GM19395 (cell line): Measurements from ENCODE around the gene MBOAT1.

Source experiments
- ATAC-seq: cut with Tn5 transposase; IDR thresholded peaks from one replicate; pipeline ENCODE4 v1.9.1; 2021; ENCODE audit warnings: mild to moderate bottlenecking, moderate library complexity; ENCODE audit not compliant: unreplicated experiment

MBOAT1 gene

GRCh38 chr6:20112241-20112640, 100.0 kb downstream of the MBOAT1 start:
- no peak for ATAC-seq

- ATAC-seq: no peak
Observed at GRCh38 chr6:20110478-20110877, 101.8 kb downstream of the MBOAT1 start.

DNA sequence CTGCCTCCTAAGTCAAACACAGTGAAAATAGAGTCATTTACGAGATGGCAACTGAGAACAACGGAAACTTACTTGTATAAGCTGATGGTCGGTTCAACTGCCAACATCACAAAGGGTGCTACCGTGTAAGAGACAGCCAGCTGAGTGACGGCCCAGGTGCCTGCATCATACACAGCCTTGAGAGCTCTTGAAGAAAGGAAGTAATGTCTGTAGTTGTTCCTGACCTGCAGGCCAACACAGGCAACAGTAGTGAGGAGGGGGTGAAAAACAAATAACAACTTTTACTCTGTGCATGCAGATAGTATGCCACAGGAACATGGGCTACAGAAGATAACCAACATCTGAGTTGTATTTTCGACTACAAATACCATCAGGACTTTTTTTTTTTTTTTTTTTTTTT, 102.7 kb downstream of the MBOAT1 start:
- no peak for ATAC-seq

DNA sequence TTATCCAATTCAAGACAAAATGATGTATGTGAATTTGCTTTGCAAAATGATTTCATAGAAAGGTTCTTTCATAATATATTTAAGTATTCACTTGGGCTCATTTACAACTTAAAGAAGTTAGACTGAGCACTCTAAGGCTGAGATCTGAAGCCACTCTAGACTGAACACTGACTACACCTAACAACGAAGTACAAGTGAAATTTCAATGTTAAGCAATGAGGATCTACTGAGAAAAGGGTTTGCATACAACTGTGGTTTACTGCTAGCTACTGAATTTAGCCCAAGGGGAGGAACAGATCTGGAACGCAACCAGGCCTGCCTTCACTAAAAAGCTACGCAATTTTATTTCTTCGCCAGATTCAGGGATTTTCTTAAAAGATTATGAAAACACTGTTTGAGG, 106.4 kb downstream of the MBOAT1 start:
- ATAC-seq: no peak

- no peak for ATAC-seq
Observed at GRCh38 chr6:20104696-20105095, 107.6 kb downstream of the MBOAT1 start.

GRCh38 chr6:20102397-20103073, 109.7 kb downstream of the MBOAT1 start:
- no peak for ATAC-seq

- no peak for ATAC-seq
Observed at GRCh38 chr6:20099156-20099555, 113.1 kb downstream of the MBOAT1 start.

GRCh38 chr6:20098267-20098876, 113.9 kb downstream of the MBOAT1 start:
- no peak for ATAC-seq

DNA sequence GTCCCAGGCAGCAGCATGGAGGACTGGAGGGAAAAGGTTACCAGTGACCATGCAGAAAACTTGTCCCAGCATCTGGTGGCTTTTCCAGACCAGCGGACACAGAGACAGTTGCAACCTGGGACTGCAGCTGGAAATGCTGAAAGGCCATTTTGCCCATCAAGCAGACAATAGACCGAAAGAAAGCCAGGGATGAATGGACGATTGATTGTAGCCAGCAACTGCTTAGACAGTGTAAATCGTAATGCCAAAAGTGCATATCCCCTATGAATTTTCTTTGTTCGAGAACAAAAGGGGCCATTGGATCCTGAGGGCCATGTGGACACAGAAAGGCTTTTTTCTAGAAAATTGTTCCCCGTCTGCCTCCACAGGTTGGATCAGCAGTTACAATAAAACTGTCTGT, 115.7 kb downstream of the MBOAT1 start:
- ATAC-seq: no peak

DNA sequence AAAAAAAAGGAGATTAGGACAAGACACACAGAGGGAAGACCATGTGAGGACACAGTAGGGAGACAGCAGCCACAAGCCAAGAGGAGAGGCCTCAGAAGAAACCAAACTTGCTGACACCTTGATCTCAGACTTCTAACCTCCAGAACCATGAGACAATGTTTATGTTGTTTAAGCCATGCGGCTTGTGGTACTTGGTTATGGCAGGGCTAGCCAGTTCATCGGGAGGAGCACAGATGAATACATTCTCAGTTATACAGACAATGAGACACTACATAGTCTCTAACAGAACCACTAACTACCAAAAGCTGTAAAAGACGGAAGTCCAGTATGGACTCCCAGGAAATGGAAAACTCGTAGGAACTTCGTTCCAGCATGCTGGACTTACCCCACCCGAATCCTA, 116.8 kb downstream of the MBOAT1 start:
- ATAC-seq: no peak

GRCh38 chr6:20092071-20092566, 120.2 kb downstream of the MBOAT1 start:
- ATAC-seq: peak; percentile 76

GRCh38 chr6:20086992-20087391, 125.3 kb downstream of the MBOAT1 start:
- ATAC-seq: no peak

DNA sequence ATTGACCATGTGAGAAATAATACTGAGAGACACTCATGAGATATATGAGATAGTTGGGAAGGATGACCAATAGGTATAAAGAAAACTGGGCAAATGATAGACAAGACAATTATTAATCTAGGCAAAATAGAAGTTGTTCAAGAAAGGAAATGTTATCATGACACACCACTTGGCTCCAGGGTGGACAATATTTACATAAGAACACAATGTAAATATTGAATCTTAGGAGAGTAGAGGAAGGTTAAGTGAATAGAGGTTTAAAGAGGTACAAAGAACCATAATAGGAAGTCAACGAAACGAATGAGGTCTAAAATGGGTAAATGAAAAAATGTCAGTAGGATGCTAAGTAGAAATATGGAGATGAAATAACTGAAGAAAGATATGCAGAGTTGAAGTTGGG, 126.5 kb downstream of the MBOAT1 start:
- no peak for ATAC-seq

GRCh38 chr6:20084411-20084810, 127.9 kb downstream of the MBOAT1 start:
- ATAC-seq: no peak

- no peak for ATAC-seq
Observed at GRCh38 chr6:20071998-20072397, 140.3 kb downstream of the MBOAT1 start.

- no peak for ATAC-seq
Observed at GRCh38 chr6:20070047-20070446, 142.2 kb downstream of the MBOAT1 start.

- no peak for ATAC-seq
Observed at GRCh38 chr6:20069021-20069522, 143.2 kb downstream of the MBOAT1 start.

DNA sequence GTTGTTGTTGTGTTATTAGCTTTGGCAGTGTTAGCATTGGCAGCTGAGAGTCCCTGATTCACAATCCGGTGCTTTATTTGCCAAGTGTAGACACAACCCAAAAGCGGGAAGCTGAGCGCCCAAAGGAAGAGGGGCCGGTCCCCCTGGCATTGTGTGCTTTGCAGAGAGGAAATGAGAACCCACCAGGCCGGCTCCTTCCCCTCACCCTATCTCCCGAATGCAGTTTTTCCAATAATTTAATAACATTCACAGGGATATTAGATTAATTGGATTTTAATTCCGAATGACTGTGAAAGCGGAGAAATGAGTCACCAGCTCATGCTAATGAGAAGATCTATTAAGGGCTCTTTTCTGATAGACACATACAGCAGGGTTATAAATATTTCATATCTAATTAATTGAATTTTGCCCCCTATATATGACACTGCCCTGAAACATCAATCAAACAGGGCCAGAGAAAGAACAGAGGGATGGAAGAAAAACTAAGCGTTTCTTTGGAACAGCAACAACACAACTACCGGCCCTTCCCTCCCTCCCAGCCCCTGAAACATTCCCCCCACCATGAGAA, 143.8 kb downstream of the MBOAT1 start:
- ATAC-seq: no peak

DNA sequence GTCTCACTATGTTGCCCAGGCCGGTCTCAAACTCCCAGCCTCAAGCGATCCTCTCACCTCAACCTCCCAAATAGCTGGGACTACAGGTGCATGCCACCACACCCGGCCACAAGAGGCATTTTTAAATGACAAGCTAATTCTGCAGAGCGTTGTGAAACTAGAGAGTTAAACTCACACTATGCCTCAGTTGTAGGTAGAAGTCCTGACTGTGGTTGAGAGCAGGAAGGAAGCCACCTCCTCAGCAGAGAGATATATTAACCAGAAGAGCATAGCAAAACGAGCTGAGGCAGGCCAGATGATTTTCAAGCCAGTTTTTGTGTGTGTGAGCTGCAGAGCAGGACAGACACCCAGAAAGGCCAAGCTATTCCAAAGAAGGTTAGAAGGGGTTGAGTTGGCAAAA, 150.3 kb downstream of the MBOAT1 start:
- ATAC-seq: peak; percentile 65

- no peak for ATAC-seq
Observed at GRCh38 chr6:20060252-20060651, 152.0 kb downstream of the MBOAT1 start.

DNA sequence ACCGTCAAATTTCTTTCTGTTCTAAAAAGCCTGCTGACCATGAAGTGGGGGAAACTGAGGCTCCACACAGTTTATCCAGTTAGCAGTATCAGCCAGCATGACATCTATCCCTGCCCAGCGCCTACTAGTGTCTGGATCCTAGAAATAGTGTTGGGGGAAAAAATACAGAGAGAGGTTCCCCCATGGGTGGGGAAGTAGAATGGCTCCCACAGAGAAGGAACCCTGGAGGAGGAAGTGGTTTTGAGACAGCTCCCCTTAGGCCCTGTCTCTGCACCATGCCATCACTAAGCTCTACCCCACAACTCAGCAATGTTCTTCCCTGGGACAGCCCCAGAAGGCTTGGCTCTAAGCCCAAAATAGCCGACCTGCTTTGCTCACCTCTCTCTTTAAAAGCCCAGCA, 153.4 kb downstream of the MBOAT1 start:
- no peak for ATAC-seq
